ENCODE data around the gene MED27. TPM values are rescaled to one million over a fixed set of nuclear protein-coding genes. Genes with fewer than 3 reads are reported as not detected.

Gene MED27
- total RNA-seq, 1 donor from 2014 or later = 17.7 TPM

DNA sequence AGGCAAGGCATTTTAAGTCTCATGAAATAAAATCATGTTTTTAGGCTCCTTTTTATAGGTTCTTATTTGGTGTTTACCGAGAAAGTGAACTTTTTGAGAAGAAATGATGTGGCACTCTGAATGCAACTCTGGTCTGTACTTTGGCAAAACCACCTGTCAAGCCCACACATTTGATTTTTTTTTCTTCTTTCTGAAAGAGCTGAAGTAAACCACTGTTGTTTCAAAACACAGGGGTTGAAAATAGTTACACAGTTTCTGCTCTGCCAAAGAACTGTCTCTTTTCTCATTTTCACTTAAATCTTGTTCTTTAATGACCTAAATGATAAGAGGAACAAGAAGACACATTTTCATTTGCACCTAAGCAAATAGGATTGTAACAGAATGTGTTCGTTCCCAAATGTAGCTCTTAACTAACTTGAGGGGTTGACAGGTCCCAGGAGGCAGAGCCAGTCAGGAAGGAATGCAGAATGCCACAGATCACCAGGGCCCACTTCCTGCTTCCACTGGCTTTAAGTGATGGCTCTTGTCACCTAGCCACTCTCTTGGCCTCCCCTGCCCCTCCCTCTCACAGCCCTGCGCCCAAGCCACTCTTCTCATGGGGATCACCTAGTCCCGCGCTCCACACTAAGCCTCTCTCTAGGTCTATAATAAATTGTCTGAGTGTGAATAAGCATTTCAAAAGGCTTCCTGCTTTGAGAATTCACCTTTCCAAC, 47.3 kb downstream of the MED27 start:
- peaks cover 30% of the 10 kb centered on the region for H3K4me1 ChIP-seq
- intact Hi-C loops (cut with DNase I) = no loop called here
- no peak for DNase-seq (ENCODE audit: extremely low spot score in 2 of 2)
- H3K36me3 ChIP-seq = no peaks in the 10 kb centered on the region
- no peak overlapping the region for H3K4me3 ChIP-seq
- H3K27me3 ChIP-seq = no peaks in the 10 kb centered on the region
- no peak overlapping the region for H3K27ac ChIP-seq
- no peaks in the 10 kb centered on the region for H3K9me3 ChIP-seq
- TF ChIP-seq, protein P1, sequence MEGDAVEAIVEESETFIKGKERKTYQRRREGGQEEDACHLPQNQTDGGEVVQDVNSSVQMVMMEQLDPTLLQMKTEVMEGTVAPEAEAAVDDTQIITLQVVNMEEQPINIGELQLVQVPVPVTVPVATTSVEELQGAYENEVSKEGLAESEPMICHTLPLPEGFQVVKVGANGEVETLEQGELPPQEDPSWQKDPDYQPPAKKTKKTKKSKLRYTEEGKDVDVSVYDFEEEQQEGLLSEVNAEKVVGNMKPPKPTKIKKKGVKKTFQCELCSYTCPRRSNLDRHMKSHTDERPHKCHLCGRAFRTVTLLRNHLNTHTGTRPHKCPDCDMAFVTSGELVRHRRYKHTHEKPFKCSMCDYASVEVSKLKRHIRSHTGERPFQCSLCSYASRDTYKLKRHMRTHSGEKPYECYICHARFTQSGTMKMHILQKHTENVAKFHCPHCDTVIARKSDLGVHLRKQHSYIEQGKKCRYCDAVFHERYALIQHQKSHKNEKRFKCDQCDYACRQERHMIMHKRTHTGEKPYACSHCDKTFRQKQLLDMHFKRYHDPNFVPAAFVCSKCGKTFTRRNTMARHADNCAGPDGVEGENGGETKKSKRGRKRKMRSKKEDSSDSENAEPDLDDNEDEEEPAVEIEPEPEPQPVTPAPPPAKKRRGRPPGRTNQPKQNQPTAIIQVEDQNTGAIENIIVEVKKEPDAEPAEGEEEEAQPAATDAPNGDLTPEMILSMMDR (IDR thresholded peaks at IDR 0.05) = no peak
- TF ChIP-seq POLR2AphosphoS5 (IDR thresholded peaks at IDR 0.05; ENCODE audit: insufficient read depth in 1 of 2, low read depth in 1 of 2) (no peak), POLR2A (IDR thresholded peaks at IDR 0.05) (no peak)

DNA sequence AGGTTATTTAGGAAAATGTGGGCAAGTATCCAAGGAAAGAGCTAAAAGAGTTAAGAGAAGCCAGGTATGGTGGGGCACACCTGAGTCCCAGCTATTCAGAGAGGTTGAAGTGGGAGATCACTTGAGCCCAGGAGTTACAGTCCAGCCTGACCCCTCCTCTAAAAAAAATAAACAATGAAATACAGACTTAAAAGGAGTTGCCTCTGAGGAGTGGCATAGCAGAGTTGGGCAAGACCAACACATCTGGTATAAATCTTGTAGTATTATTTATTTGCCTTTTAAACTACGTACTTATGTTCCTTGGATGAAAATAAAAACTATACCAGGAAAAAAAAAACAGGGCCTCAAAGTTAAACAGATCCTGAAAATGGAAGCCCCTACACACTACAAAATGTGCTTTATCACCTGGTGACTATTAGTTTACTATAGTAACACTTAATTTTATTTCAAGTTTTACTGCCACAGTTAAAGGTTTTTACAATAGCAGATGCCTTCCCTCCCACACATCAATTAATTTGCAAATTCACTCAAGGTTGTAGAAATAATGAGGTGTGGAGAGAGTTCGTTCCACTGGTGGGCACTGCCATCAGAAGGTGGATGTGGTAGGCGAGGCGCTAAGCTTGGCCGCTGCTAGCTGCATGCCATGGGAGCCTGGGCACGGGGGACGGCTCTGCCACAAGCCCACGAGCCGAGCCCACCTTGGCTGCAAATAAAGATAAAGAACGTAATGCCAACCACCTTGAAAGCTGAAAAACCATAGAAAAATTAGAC, 48.0 kb downstream of the MED27 start:
- no peak for DNase-seq (ENCODE audit: extremely low spot score in 2 of 2)
- H3K9me3 ChIP-seq = no peaks in the 10 kb centered on the region
- H3K4me1 ChIP-seq = peaks cover 30% of the 10 kb centered on the region
- no peak overlapping the region for H3K27ac ChIP-seq
- intact Hi-C loops (cut with DNase I) = no loop called here
- TF ChIP-seq POLR2AphosphoS5 (IDR thresholded peaks at IDR 0.05; ENCODE audit: insufficient read depth in 1 of 2, low read depth in 1 of 2) = no peak
- TF ChIP-seq, protein P1 (IDR thresholded peaks at IDR 0.05) = no peak
- no peak for TF ChIP-seq POLR2A (IDR thresholded peaks at IDR 0.05)
- no peaks in the 10 kb centered on the region for H3K27me3 ChIP-seq
- H3K36me3 ChIP-seq = no peaks in the 10 kb centered on the region
- H3K4me3 ChIP-seq = no peak overlapping the region

DNA sequence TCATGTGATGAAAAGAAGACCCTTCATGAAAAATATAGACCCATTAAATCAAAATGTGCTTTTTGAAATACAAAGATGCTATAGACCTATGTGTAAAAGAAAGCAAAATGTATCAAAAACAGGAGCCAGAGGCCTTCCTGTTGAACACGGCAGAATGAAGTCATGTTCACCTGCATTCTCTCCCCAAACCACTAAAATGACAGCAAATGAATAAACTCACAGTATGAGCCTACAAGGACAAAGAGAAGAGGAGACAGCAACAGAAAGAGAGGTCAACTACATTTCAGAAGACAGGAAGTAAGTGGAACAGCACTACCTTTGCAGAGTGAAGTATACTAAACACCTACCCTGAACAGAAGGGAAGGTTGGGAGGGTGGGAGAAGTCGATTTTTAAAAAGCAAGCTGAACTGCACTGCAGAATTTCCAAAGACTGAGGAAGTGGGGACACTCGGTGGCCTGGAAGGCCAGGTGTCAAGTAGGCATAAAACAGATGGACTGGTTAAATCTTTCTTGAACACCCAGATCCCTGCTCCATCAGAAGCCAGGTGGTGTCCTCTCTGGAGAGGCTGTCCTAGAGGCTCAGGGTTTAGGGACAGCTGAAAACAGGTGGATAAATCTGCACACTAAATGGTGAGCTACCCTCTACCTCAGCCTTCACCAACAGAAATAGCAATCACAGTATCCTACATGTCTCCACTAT, 48.9 kb downstream of the MED27 start:
- intact Hi-C loops (cut with DNase I) = no loop called here
- no peak for TF ChIP-seq POLR2AphosphoS5 (IDR thresholded peaks at IDR 0.05; ENCODE audit: insufficient read depth in 1 of 2, low read depth in 1 of 2)
- Histone ChIP-seq H3K9me3 (no peaks in the 10 kb centered on the region), H3K4me3 (no peak overlapping the region), H3K27ac (no peak overlapping the region), H3K36me3 (no peaks in the 10 kb centered on the region), H3K27me3 (no peaks in the 10 kb centered on the region), H3K4me1 (peaks cover 30% of the 10 kb centered on the region)
- DNase-seq (ENCODE audit: extremely low spot score in 2 of 2) = no peak

DNA sequence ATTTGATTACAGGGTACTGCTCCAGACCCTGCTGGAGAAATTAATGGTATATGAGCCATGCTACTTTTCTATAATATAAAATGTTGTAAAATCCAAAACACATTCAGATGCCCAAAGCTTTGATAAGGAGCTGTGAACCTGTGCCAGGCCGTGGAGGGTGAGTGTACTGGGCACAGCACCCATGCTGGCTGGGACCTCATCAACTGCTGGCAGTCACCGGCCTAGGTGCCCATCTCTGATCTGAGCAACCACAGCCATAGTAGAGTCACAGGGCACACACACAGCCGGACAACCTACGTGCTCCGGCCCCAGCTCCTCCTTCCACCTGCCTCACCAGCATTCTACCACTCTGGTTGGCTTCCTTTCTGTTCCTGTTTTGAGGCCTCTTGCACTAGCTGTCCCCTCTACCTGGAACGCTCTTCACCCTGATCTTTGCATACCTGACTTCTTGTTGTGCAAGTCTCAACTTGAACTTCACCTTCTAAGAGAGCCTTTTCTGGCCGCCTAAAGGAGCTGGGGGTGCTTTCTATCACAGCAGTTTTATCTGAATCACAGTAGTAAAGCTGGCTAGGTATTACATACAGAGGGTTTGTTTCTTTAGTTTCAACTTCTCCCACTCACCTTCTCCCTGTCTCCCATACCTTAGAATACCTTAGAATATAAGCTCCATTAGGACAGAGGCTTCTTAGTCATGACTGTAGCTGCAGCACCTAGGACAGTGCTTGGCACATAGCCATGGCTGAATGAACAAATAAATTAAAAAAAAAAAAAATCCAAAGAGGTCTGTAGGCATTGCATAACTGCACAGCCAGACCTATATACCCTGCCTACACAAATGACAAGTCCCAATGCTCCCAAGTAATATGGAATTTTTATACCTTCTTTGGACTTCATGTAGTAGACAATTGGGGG, 51.7 kb downstream of the MED27 start:
- DNase-seq (ENCODE audit: extremely low spot score in 2 of 2) = no peak
- H3K9me3 ChIP-seq = no peaks in the 10 kb centered on the region
- intact Hi-C loops (cut with DNase I) = no loop called here
- no peak overlapping the region for H3K27ac ChIP-seq
- H3K4me1 ChIP-seq = peaks cover 40% of the 10 kb centered on the region
- TF ChIP-seq, protein P1 (IDR thresholded peaks at IDR 0.05) = no peak
- TF ChIP-seq POLR2AphosphoS5 (IDR thresholded peaks at IDR 0.05; ENCODE audit: insufficient read depth in 1 of 2, low read depth in 1 of 2) (no peak), POLR2A (IDR thresholded peaks at IDR 0.05) (no peak)
- H3K36me3 ChIP-seq = no peaks in the 10 kb centered on the region
- no peak overlapping the region for H3K4me3 ChIP-seq
- H3K27me3 ChIP-seq = no peaks in the 10 kb centered on the region
